BJ (cell line): ENCODE data around the gene SPARC. TPM values are rescaled to one million over a fixed set of nuclear protein-coding genes. Genes with fewer than 3 reads are reported as not detected.
A peak's percentile ranks its signal among the peaks of the same experiment; 100 is the strongest.

ENCODE experiments used
- CTCF ChIA-PET: fragments of 350-600 bp; formaldehyde crosslinking; extraction: SDS; loops from one replicate; lab custom pipeline; 2021; ENCODE audit warnings: antibody characterized with exemption, inconsistent platforms; lab: Yijun Ruan, JAX
- POLR2A ChIA-PET: fragments of 300-600 bp; sonication (Branson Sonifier 250); formaldehyde crosslinking; extraction: SDS; loops from one replicate; lab custom pipeline; 2021; ENCODE audit warnings: antibody characterized with exemption; lab: Charles Lee
- DNase-seq: peaks from one replicate; pipeline ENCODE4 v3.0.0-alpha.2; 2011; ENCODE audit warnings: low read depth
- H3K27me3 ChIP-seq: 2 replicates; pipeline ENCODE4 v1.6.0; 2011; ENCODE audit warnings: low read length; ENCODE audit not compliant: control insufficient read depth, insufficient read depth
- H3K36me3 ChIP-seq: 2 replicates; pipeline ENCODE4 v1.5.1; 2011; ENCODE audit warnings: low read length; ENCODE audit not compliant: control insufficient read depth, insufficient read depth
- H3K4me3 ChIP-seq: 2 replicates; pipeline ENCODE4 v1.5.1; 2011; ENCODE audit warnings: low read depth, mild to moderate bottlenecking, control low read depth, low read length
- polyA minus RNA-seq: library from RNA; depleted of rRNA, polyadenylated mRNA; stranded (reverse); fragments of >200 nt; gene quantifications from 2 replicates; pipeline ENCODE4 v1.2.3, GENCODE V29; 2011; rRNA and poly(A)+ RNA removed
- polyA plus RNA-seq: library from polyadenylated mRNA; depleted of rRNA; stranded (reverse); fragments of >200 nt; gene quantifications from 2 replicates; pipeline ENCODE4 v1.2.3, GENCODE V29; 2011; rRNA removed
- TF ChIP-seq, protein P1 (sequence below): IDR thresholded peaks from 2 replicates; pipeline ENCODE4 v1.5.1; 2011; ENCODE audit warnings: low read depth, mild to moderate bottlenecking, control low read depth, inconsistent platforms, low read length, moderate library complexity; ENCODE audit not compliant: insufficient read depth

SPARC gene, protein sequence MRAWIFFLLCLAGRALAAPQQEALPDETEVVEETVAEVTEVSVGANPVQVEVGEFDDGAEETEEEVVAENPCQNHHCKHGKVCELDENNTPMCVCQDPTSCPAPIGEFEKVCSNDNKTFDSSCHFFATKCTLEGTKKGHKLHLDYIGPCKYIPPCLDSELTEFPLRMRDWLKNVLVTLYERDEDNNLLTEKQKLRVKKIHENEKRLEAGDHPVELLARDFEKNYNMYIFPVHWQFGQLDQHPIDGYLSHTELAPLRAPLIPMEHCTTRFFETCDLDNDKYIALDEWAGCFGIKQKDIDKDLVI
- polyA plus RNA-seq (14,419 and 17,277 TPM in 2 replicates), polyA minus RNA-seq (5,297 and 8,034 TPM in 2 replicates)

DNA sequence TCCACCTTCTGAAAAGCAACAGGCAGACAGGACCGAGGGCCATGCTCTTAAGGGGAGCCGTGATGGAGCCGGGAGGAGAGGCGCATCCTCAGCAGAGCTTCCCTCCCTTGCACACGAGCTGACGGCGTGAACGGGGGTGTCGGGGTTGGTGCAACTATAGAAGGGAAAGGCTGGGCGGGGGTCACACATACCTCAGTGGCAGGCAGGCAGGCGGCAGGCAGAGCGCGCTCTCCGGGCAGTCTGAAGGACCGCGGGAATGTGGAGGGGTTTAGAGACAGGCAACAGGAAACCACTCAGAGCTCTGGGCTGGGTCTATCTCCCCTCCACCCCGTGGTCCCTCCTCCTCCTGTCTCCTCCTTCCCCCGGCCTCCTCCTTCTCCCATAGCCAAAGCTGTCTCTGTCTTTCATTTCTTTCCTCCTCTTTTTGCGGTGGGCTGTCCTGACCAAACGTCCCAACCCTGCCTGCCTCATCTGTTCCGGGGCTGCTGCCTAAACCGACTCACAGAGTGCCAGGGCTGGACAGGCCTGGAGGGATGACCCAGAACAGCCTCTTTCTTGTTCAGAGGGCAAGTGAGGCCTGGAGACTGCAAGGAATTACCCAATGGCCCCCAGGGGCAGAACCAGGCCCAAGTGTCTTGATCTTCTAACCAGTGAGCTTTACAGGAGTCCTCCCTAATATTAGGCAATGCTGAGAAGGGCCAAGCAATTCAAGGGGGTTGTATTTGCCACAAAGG lies at the start of gene SPARC:
TSS of gene SPARC (minus strand) at position 242 of the 734 bp plus-strand sequence. CDS start 10,727 bp downstream, outside the sequence.
- DNase-seq = peak; percentile 88
- POLR2A ChIA-PET = interaction anchor here (0.5 to 2.2 kb wide), 15 partner anchors 9 to 84 kb away, joined by 3 to 62 read pairs (median 4); partner anchors contain the start of gene G3BP1
- CTCF ChIA-PET = interaction anchor here (0.6 to 2.6 kb wide), 8 partner anchors 9 to 53 kb away, joined by 3 to 13 read pairs (median 4); no protein-coding TSS in a partner anchor
- peaks cover 6% of the 10 kb centered on the region; the same call in 1 of the 2 replicates for H3K36me3 ChIP-seq
- H3K4me3 ChIP-seq = peak within 1 kb of the TSS; percentile 83
- H3K27me3 ChIP-seq = no peaks in the 10 kb centered on the region
- TF ChIP-seq, protein P1, sequence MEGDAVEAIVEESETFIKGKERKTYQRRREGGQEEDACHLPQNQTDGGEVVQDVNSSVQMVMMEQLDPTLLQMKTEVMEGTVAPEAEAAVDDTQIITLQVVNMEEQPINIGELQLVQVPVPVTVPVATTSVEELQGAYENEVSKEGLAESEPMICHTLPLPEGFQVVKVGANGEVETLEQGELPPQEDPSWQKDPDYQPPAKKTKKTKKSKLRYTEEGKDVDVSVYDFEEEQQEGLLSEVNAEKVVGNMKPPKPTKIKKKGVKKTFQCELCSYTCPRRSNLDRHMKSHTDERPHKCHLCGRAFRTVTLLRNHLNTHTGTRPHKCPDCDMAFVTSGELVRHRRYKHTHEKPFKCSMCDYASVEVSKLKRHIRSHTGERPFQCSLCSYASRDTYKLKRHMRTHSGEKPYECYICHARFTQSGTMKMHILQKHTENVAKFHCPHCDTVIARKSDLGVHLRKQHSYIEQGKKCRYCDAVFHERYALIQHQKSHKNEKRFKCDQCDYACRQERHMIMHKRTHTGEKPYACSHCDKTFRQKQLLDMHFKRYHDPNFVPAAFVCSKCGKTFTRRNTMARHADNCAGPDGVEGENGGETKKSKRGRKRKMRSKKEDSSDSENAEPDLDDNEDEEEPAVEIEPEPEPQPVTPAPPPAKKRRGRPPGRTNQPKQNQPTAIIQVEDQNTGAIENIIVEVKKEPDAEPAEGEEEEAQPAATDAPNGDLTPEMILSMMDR = peak; percentile 14; the same call in 1 of the 2 replicates

DNA sequence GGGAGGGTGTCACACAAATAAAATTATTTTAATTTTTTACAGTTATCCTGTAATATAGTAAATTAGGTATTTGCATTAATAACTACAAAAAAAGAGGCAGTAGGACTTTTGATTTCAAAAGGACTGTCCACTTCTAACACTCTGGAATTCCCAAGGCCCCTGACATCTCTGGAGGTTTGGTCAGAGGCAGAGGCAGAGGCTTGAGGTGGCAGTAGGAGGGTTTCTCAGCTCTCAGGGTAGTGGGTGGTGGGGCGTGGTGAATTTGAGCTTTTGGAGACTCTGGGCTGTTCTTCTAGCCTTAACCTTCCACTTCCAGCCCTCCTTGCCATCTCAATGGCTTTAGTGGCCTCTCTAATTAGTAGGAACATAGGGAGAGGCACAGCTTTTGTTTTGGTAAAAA lies 48.9 kb upstream of the SPARC start:
- ChIA-PET CTCF (interaction anchor here (1.0 to 12.3 kb wide), 3 partner anchors 15 to 77 kb away, joined by 4 to 109 read pairs (median 7); no protein-coding TSS in a partner anchor), POLR2A (no interaction called here)
- TF ChIP-seq, protein P1 = no peak

DNA sequence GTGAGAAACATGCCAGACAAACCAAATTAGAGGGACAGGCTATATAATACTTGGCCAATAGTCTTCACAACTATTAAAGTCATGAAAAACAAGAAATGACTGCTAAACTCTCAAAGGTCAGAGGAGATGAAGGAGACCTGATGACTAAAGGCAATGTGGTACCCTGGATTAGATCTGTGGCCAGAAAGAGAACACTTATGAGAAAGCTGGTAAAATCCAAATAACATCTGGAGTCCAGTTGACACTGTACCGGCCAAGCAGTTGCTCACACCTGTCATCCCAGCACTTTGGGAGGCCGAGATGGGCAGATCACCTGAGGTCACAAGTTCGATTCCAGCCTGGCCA lies 47.3 kb upstream of the SPARC start:
- TF ChIP-seq, protein P1 = no peak
- Histone ChIP-seq H3K27me3 (no peaks in the 10 kb centered on the region), H3K4me3 (no peak overlapping the region), H3K36me3 (no peaks in the 10 kb centered on the region)
- DNase-seq = no peak
- ChIA-PET POLR2A (no interaction called here), CTCF (interaction anchor here (12.3 kb wide), 1 partner anchor 13 kb away, joined by 109 read pairs; no protein-coding TSS in a partner anchor)

More for the DNA sequence above, 48.9 kb upstream of the SPARC start:
- DNase-seq = no peak
- no peaks in the 10 kb centered on the region for H3K27me3 ChIP-seq
- no peak overlapping the region for H3K4me3 ChIP-seq
- no peaks in the 10 kb centered on the region for H3K36me3 ChIP-seq

DNA sequence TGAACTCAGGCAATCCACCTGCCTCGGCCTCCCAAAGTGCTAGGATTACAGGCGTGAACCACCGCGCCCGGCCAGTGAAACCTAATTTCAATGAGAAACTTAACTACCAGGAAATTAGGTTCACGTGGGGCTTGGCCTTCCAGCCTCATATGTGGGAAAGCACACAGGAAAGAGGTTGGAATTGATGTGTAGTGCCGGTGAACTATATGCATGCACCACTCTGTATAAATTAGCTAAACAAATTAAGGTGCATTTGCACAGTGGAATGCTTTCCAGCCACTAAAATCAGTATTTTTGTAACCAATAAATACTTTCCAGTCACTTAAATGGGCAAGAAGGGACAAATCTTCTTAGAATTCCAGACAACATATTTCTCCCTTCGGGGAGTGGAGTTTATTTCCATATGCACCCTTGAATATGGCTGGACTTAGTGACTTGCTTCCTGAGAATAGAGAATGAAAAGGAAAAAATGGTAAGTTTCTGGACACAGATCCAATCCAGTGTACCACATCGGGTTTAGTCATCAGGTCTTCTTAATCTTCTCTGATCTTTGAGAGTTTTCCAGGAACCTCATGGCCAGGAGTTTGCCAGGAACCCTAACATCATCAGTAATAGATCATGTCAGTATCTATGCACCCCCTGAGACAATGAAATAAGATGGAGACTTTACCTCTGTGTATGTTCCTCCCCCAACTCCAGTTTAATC lies 46.8 kb upstream of the SPARC start:
- CTCF ChIA-PET = interaction anchor here (0.9 to 12.3 kb wide), 2 partner anchors 12 to 75 kb away, joined by 3 to 109 read pairs; no protein-coding TSS in a partner anchor
- H3K36me3 ChIP-seq = no peaks in the 10 kb centered on the region
- no peaks in the 10 kb centered on the region for H3K27me3 ChIP-seq
- POLR2A ChIA-PET = no interaction called here
- no peak for DNase-seq
- no peak overlapping the region for H3K4me3 ChIP-seq
- TF ChIP-seq, protein P1 = no peak
